Spleen (tissue), 11 donors: ENCODE measurements around the gene TMEM132C. TPM values are rescaled to one million over a fixed set of nuclear protein-coding genes. Genes with fewer than 3 reads are reported as not detected.

Experiments
- DNase-seq: peaks from one replicate; pipeline ENCODE4 v3.0.0-alpha.2; 2020
- H3K27ac ChIP-seq, 8 donors: fragments of 200-600 bp; sonication (generic) in 7 of 8; 1 replicate in 4 of 8; 2 replicates in 4 of 8; pipeline versions ENCODE4 v1.5.0 to v1.8.0; 2016 to 2021; ENCODE audit warnings: inconsistent platforms in 4 of 8, mild to moderate bottlenecking in 4 of 8, moderate library complexity in 1 of 8
- H3K27me3 ChIP-seq, 7 donors: fragments of 200-600 bp; sonication (generic) in 6 of 7; replicated peaks in 1 of 7; 1 replicate in 4 of 7; 2 replicates in 3 of 7; pipeline versions ENCODE4 v1.5.0 to v1.8.0; 2016 to 2021; ENCODE audit warnings: inconsistent platforms in 3 of 7, mild to moderate bottlenecking in 1 of 7
- H3K36me3 ChIP-seq, 6 donors: fragments of 200-600 bp; sonication (generic) in 5 of 6; 1 replicate in 4 of 6; 2 replicates in 2 of 6; pipeline versions ENCODE4 v1.5.0 to v1.8.0; 2016 to 2021; ENCODE audit warnings: inconsistent platforms in 2 of 6
- H3K4me1 ChIP-seq, 6 donors: fragments of 200-600 bp; sonication (generic) in 5 of 6; 1 replicate in 3 of 6; 2 replicates in 3 of 6; pipeline versions ENCODE4 v1.5.0 to v1.8.0; 2016 to 2021; ENCODE audit warnings: inconsistent platforms in 3 of 6
- H3K4me3 ChIP-seq, 8 donors: fragments of 200-600 bp; sonication (generic) in 7 of 8; 1 replicate in 4 of 8; 2 replicates in 4 of 8; pipeline versions ENCODE4 v1.5.0 to v1.8.0; 2016 to 2021; ENCODE audit warnings: inconsistent platforms in 4 of 8, mild to moderate bottlenecking in 4 of 8, moderate library complexity in 2 of 8
- H3K9me3 ChIP-seq, 8 donors: fragments of 200-600 bp; sonication (generic) in 7 of 8; 1 replicate in 4 of 8; 2 replicates in 4 of 8; pipeline versions ENCODE4 v1.5.0 to v1.8.0; 2016 to 2021; ENCODE audit warnings: inconsistent platforms in 4 of 8
- CTCF ChIP-seq, 11 experiments: fragments of 200-600 bp in 7 of 11; fragments of 450-650 bp in 4 of 11; sonication (generic) in 4 of 11; IDR thresholded peaks in 8 of 11; conservative IDR thresholded peaks in 3 of 11; 1 replicate in 7 of 11; 2 replicates in 4 of 11; pipeline versions ENCODE4 v1.4.0 to v1.8.0; 2016 to 2021; ENCODE audit warnings: antibody characterized with exemption in 11 of 11, inconsistent platforms in 4 of 11, mild to moderate bottlenecking in 1 of 11
- POLR2A ChIP-seq, 3 donors: fragments of 450-650 bp; IDR thresholded peaks; one replicate each; pipeline ENCODE4 v1.5.1; 2017; ENCODE audit warnings: antibody characterized with exemption in 3 of 3, mild to moderate bottlenecking in 1 of 3
- POLR2AphosphoS5 ChIP-seq, 3 donors: sonication (generic); formaldehyde crosslinking; IDR thresholded peaks; one replicate each; pipeline ENCODE4 v1.5.1; 2017; ENCODE audit warnings: antibody characterized with exemption in 3 of 3
- WGBS, 5 donors: extraction: QIAGEN DNeasy Blood & Tissue Kit in 3 of 5; methylation state at CpG; one replicate each; pipeline versions ENCODE4 v1.1.5 to v1.1.7; 2013 to 2018; 5-methylcytosine and 5-hydroxymethylcytosine counted together
- intact Hi-C: fragments of 100-400 bp; cut with DNase I; formaldehyde crosslinking; loops from one replicate; pipeline ENCODE4 v1.15.0; 2023; ENCODE audit warnings: low total_unique reads
- polyA plus RNA-seq, 3 donors: library from polyadenylated mRNA; stranded (reverse); fragments of 200-250 nt; gene quantifications; one replicate each; pipeline ENCODE4 v1.2.1, GENCODE V29; 2013
- total RNA-seq, 7 donors: library from RNA; depleted of rRNA in 3 of 7; stranded (reverse); fragments of >200 nt in 3 of 7; fragmentation: NEBNext Ultra II Directional in 4 of 7; extraction: Animal tissue kit (Norgen Biotek cat#: 25700) in 4 of 7; gene quantifications; one replicate each; pipeline versions ENCODE4 v1.1.0 to v1.2.1, GENCODE V29; 2016 to 2021
- donor health status: healthy with polysubstance abuse.
- donor health status: DM: no; HTN: no; CAD: no; lungs with moderate emphysema.
- donor health status: DM: no; HTN: no; CAD: no.
- donor health status: Bipolar disorder and iron deficiency.
- donor health status: healthy.
- donor health status: DM: no; HTN: no; CAD: no.
- donor health status: DM: yes; HTN: yes; CAD: no.

Gene TMEM132C
- total and polyA plus RNA-seq, 10 donors: 0.08 to 0.83 (median 0.25) TPM; not detected in 4

GRCh38 chr12:128467882-128468281 lies 200.9 kb downstream of the TMEM132C start:
- 86 to 88% (median 88%) methylated on average over 9 of the region's 9 CpGs for WGBS, 5 donors
- TF ChIP-seq POLR2AphosphoS5 (IDR thresholded peaks at IDR 0.05) (no peak), CTCF (IDR thresholded peaks at IDR 0.05 in 8 of 11, conservative IDR thresholded peaks at IDR 0.05 in 3 of 11) (no peak), POLR2A (IDR thresholded peaks at IDR 0.05) (no peak)

GRCh38 chr12:128468926-128469325 lies 202.0 kb downstream of the TMEM132C start:
- Histone ChIP-seq H3K27ac (no peak overlapping the region), H3K4me3 (no peak overlapping the region), H3K27me3 (peaks cover 0 to 1% (median 0%) of the 10 kb centered on the region in 7 donors), H3K4me1 (no peaks in the 10 kb centered on the region), H3K9me3 (no peaks in the 10 kb centered on the region), H3K36me3 (no peaks in the 10 kb centered on the region)
- WGBS, 5 donors: 29 to 45% (median 35%) methylated on average over 4 of the region's 4 CpGs
- intact Hi-C loops: no loop called here
- TF ChIP-seq CTCF (IDR thresholded peaks at IDR 0.05 in 8 of 11, conservative IDR thresholded peaks at IDR 0.05 in 3 of 11): no peak
- no peak for TF ChIP-seq POLR2A (IDR thresholded peaks at IDR 0.05)
- no peak for TF ChIP-seq POLR2AphosphoS5 (IDR thresholded peaks at IDR 0.05)
- no peak for DNase-seq

More at GRCh38 chr12:128467882-128468281, 200.9 kb downstream of the TMEM132C start:
- no peaks in the 10 kb centered on the region for H3K4me1 ChIP-seq
- H3K9me3 ChIP-seq: no peaks in the 10 kb centered on the region
- no peak for DNase-seq
- H3K27ac ChIP-seq: no peak overlapping the region
- no peak overlapping the region for H3K4me3 ChIP-seq
- intact Hi-C loops: no loop called here
- no peaks in the 10 kb centered on the region for H3K36me3 ChIP-seq
- H3K27me3 ChIP-seq: no peaks in the 10 kb centered on the region

GRCh38 chr12:128471491-128471890 lies 204.5 kb downstream of the TMEM132C start:
- H3K27ac ChIP-seq: no peak overlapping the region
- no peaks in the 10 kb centered on the region for H3K9me3 ChIP-seq
- TF ChIP-seq CTCF (IDR thresholded peaks at IDR 0.05 in 8 of 11, conservative IDR thresholded peaks at IDR 0.05 in 3 of 11) (no peak), POLR2AphosphoS5 (IDR thresholded peaks at IDR 0.05) (no peak), POLR2A (IDR thresholded peaks at IDR 0.05) (no peak)
- no peaks in the 10 kb centered on the region for H3K4me1 ChIP-seq
- peaks cover 0 to 5% (median 0%) of the 10 kb centered on the region in 7 donors for H3K27me3 ChIP-seq
- no peak overlapping the region for H3K4me3 ChIP-seq
- H3K36me3 ChIP-seq: no peaks in the 10 kb centered on the region
- DNase-seq: no peak
- intact Hi-C loops: no loop called here
- 67 to 92% (median 87%) methylated on average over 2 of the region's 2 CpGs for WGBS, 5 donors

GRCh38 chr12:128474916-128475315 lies 207.9 kb downstream of the TMEM132C start:
- no peak overlapping the region for H3K27ac ChIP-seq
- H3K9me3 ChIP-seq: no peaks in the 10 kb centered on the region
- DNase-seq: no peak
- H3K4me1 ChIP-seq: no peaks in the 10 kb centered on the region
- peaks cover 0 to 5% (median 0%) of the 10 kb centered on the region in 7 donors for H3K27me3 ChIP-seq
- no peak overlapping the region for H3K4me3 ChIP-seq
- WGBS, 5 donors: 85 to 88% (median 86%) methylated on average over 10 of the region's 10 CpGs
- no peaks in the 10 kb centered on the region for H3K36me3 ChIP-seq
- TF ChIP-seq POLR2AphosphoS5 (IDR thresholded peaks at IDR 0.05): no peak
- intact Hi-C loops: no loop called here

GRCh38 chr12:128476266-128476665 lies 209.3 kb downstream of the TMEM132C start:
- TF ChIP-seq POLR2A (IDR thresholded peaks at IDR 0.05): no peak
- TF ChIP-seq CTCF (IDR thresholded peaks at IDR 0.05 in 8 of 11, conservative IDR thresholded peaks at IDR 0.05 in 3 of 11): no peak
- no peak for TF ChIP-seq POLR2AphosphoS5 (IDR thresholded peaks at IDR 0.05)
- H3K4me1 ChIP-seq: no peaks in the 10 kb centered on the region
- H3K4me3 ChIP-seq: no peak overlapping the region
- peaks cover 0 to 5% (median 0%) of the 10 kb centered on the region in 7 donors for H3K27me3 ChIP-seq
- H3K36me3 ChIP-seq: no peaks in the 10 kb centered on the region
- 28 to 38% (median 37%) methylated on average over 7 of the region's 7 CpGs for WGBS, 5 donors
- DNase-seq: no peak
- intact Hi-C loops: no loop called here
- no peak overlapping the region for H3K27ac ChIP-seq
- H3K9me3 ChIP-seq: no peaks in the 10 kb centered on the region
